ENCODE data around the gene PTPRJ.

Gene PTPRJ

GRCh38 chr11:48047616-48048015, 67.3 kb downstream of the PTPRJ start:
- Histone ChIP-seq H4K20me1 (ENCODE audit: insufficient read depth, low read length, poor library complexity, severe bottlenecking) (no peaks in the 10 kb centered on the region), H3K27me3 (ENCODE audit: insufficient read depth, low read length, poor library complexity, severe bottlenecking) (no peaks in the 10 kb centered on the region), H3K4me2 (ENCODE audit: low read depth, low read length, poor library complexity, severe bottlenecking) (no peak overlapping the region), H3K9me2 (replicated peaks; ENCODE audit: low read depth, low read length) (no peaks in the 10 kb centered on the region), H3K9me3 (ENCODE audit: insufficient read depth, low read depth, low read length) (no peaks in the 10 kb centered on the region), H3K4me3 (ENCODE audit: low read length, poor library complexity, severe bottlenecking) (no peak overlapping the region), H3K4me1 (ENCODE audit: insufficient read depth, low read length, poor library complexity, severe bottlenecking) (no peaks in the 10 kb centered on the region), H3K36me3 (ENCODE audit: insufficient read depth, low read length) (no peaks in the 10 kb centered on the region), H3F3A (ENCODE audit: low read depth) (no peaks in the 10 kb centered on the region), H2AFZ (ENCODE audit: low read length) (no peak overlapping the region), H3K9ac (ENCODE audit: low read depth, low read length, poor library complexity, severe bottlenecking) (no peak overlapping the region), H3K79me2 (ENCODE audit: insufficient read depth, low read length) (no peaks in the 10 kb centered on the region)
- no peak for TF ChIP-seq CTCF (conservative IDR thresholded peaks at IDR 0.05; ENCODE audit: low read length)
- no peak for TF ChIP-seq EZH2phosphoT487 (IDR thresholded peaks at IDR 0.05; ENCODE audit: borderline replicate concordance)

DNA sequence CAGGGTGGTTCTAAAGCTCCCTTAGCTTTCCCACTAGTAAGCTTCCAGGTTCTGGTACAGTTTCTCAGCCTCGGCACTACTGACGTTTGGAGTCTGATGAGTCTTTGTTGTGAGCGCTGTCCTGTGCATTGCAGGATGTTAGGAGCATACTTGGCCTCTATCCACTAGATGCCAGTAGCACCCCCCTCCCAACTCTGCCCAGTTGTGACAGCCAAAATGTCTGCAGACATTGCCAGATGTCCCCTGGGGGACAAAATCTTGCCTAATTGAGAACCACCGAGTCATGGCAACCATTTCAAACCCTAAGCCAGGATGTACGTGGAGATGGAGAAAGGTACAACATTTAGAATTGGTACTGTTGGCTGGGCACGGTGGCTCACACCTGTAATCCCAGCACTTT, 68.7 kb downstream of the PTPRJ start:
- H3K79me2 ChIP-seq (ENCODE audit: insufficient read depth, low read length): no peaks in the 10 kb centered on the region
- H3K9me3 ChIP-seq (ENCODE audit: insufficient read depth, low read depth, low read length): no peaks in the 10 kb centered on the region
- no peak overlapping the region for H3K4me3 ChIP-seq (ENCODE audit: low read length, poor library complexity, severe bottlenecking)
- no peak overlapping the region for H3K4me2 ChIP-seq (ENCODE audit: low read depth, low read length, poor library complexity, severe bottlenecking)
- no peak overlapping the region for H2AFZ ChIP-seq (ENCODE audit: low read length)
- H4K20me1 ChIP-seq (ENCODE audit: insufficient read depth, low read length, poor library complexity, severe bottlenecking): no peaks in the 10 kb centered on the region
- no peak for TF ChIP-seq CTCF (conservative IDR thresholded peaks at IDR 0.05; ENCODE audit: low read length)
- TF ChIP-seq EZH2phosphoT487 (IDR thresholded peaks at IDR 0.05; ENCODE audit: borderline replicate concordance): no peak
- no peaks in the 10 kb centered on the region for H3F3A ChIP-seq (ENCODE audit: low read depth)
- no peaks in the 10 kb centered on the region for H3K9me2 ChIP-seq (replicated peaks; ENCODE audit: low read depth, low read length)
- no peaks in the 10 kb centered on the region for H3K4me1 ChIP-seq (ENCODE audit: insufficient read depth, low read length, poor library complexity, severe bottlenecking)
- no peaks in the 10 kb centered on the region for H3K36me3 ChIP-seq (ENCODE audit: insufficient read depth, low read length)
- no peak overlapping the region for H3K9ac ChIP-seq (ENCODE audit: low read depth, low read length, poor library complexity, severe bottlenecking)
- H3K27me3 ChIP-seq (ENCODE audit: insufficient read depth, low read length, poor library complexity, severe bottlenecking): no peaks in the 10 kb centered on the region

DNA sequence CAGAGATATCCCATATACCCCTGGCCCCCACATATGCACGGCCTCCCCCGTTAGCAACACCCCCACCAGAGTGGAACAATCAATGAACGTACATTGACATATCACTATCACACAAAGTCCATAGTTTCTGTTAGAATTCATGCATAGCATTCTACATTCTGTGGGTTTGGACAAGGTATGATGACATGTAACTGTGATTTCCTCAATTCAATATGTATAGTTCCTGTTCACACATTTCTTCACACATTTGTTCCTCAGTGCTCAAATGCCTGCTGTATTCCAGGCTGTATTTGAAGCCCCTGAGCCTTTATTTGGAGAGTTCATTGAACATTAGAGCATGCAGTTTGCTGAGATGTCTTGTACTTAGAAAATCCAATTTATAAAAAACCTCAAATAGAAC, 69.9 kb downstream of the PTPRJ start:
- Histone ChIP-seq H3K9ac (ENCODE audit: low read depth, low read length, poor library complexity, severe bottlenecking) (no peak overlapping the region), H3K9me3 (ENCODE audit: insufficient read depth, low read depth, low read length) (no peaks in the 10 kb centered on the region), H2AFZ (ENCODE audit: low read length) (no peak overlapping the region), H3K4me2 (ENCODE audit: low read depth, low read length, poor library complexity, severe bottlenecking) (no peak overlapping the region), H3K9me2 (replicated peaks; ENCODE audit: low read depth, low read length) (no peaks in the 10 kb centered on the region), H3K36me3 (ENCODE audit: insufficient read depth, low read length) (no peaks in the 10 kb centered on the region), H3F3A (ENCODE audit: low read depth) (no peaks in the 10 kb centered on the region), H3K27me3 (ENCODE audit: insufficient read depth, low read length, poor library complexity, severe bottlenecking) (no peaks in the 10 kb centered on the region), H3K4me3 (ENCODE audit: low read length, poor library complexity, severe bottlenecking) (no peak overlapping the region), H3K79me2 (ENCODE audit: insufficient read depth, low read length) (no peaks in the 10 kb centered on the region), H3K4me1 (ENCODE audit: insufficient read depth, low read length, poor library complexity, severe bottlenecking) (peaks cover 11% of the 10 kb centered on the region), H4K20me1 (ENCODE audit: insufficient read depth, low read length, poor library complexity, severe bottlenecking) (no peaks in the 10 kb centered on the region)
- TF ChIP-seq CTCF (conservative IDR thresholded peaks at IDR 0.05; ENCODE audit: low read length) (no peak), EZH2phosphoT487 (IDR thresholded peaks at IDR 0.05; ENCODE audit: borderline replicate concordance) (no peak)

Measured in Loucy (cell line).